HG03159 (cell line): Measurements from ENCODE around the gene PAF1.

Experiments used
- ATAC-seq: cut with Tn5 transposase; IDR thresholded peaks from one replicate; pipeline ENCODE4 v1.9.1; 2021; ENCODE audit warnings: mild to moderate bottlenecking, moderate library complexity; ENCODE audit not compliant: unreplicated experiment

Gene PAF1

GRCh38 chr19:39417463-39418181 is 26.7 kb upstream of the PAF1 start:
- ATAC-seq: no peak

- no peak for ATAC-seq
Observed at GRCh38 chr19:39416152-39417120, 25.5 kb upstream of the PAF1 start.

- no peak for ATAC-seq
Observed at GRCh38 chr19:39415111-39416046, 24.5 kb upstream of the PAF1 start.

- ATAC-seq: no peak
Observed at GRCh38 chr19:39413911-39414608, 23.2 kb upstream of the PAF1 start.

- ATAC-seq: no peak
Observed at GRCh38 chr19:39413272-39413910, 22.5 kb upstream of the PAF1 start.

GRCh38 chr19:39412867-39413271 is 22.0 kb upstream of the PAF1 start:
- ATAC-seq: no peak

- peak; percentile 55 for ATAC-seq
Observed at GRCh38 chr19:39412100-39412866, 21.4 kb upstream of the PAF1 start, which contains the start of gene PLEKHG2. TSS of gene PLEKHG2 (plus strand) at chr19:39412669. CDS start at chr19:39414087, 1,418 bp downstream.

- ATAC-seq: peak; percentile 21
Observed at GRCh38 chr19:39411832-39412099, 20.9 kb upstream of the PAF1 start.

- no peak for ATAC-seq
Observed at GRCh38 chr19:39411081-39411831, 20.4 kb upstream of the PAF1 start.

- no peak for ATAC-seq
Observed at GRCh38 chr19:39410831-39411080, 19.9 kb upstream of the PAF1 start.

- ATAC-seq: no peak
Observed at GRCh38 chr19:39410017-39410830, 19.3 kb upstream of the PAF1 start.

- no peak for ATAC-seq
Observed at GRCh38 chr19:39409208-39410016, 18.5 kb upstream of the PAF1 start.

- no peak for ATAC-seq
Observed at GRCh38 chr19:39408392-39409207, 17.7 kb upstream of the PAF1 start.

- ATAC-seq: no peak
Observed at GRCh38 chr19:39407660-39408391, 16.9 kb upstream of the PAF1 start.

GRCh38 chr19:39407410-39407659 is 16.4 kb upstream of the PAF1 start:
- ATAC-seq: no peak
